HG02798 (cell line): ENCODE data around the gene LRP10.
"Not testable (repeated sequence)": the region's sequence is repeated elsewhere in the genome, so short reads cannot be mapped to it uniquely, and the experiment has no call there.

Source experiments
- ATAC-seq: cut with Tn5 transposase; IDR thresholded peaks from one replicate; pipeline ENCODE4 v1.9.1; 2021; ENCODE audit warnings: mild to moderate bottlenecking; ENCODE audit not compliant: unreplicated experiment, poor library complexity

The LRP10 gene

GRCh38 chr14:22871224-22872032, at the start of gene LRP10:
Gene LRP10 (plus strand): TSS chr14:22871740. CDS start chr14:22872304, 564 bp downstream.
- peak; percentile 86 for ATAC-seq

- ATAC-seq: no peak
Measured at GRCh38 chr14:22822016-22822570, 49.4 kb upstream of the LRP10 start.

- peak; percentile 47 for ATAC-seq
Measured at GRCh38 chr14:22822571-22823098, 48.9 kb upstream of the LRP10 start.

GRCh38 chr14:22824711-22825359, 46.7 kb upstream of the LRP10 start:
- no peak for ATAC-seq

GRCh38 chr14:22829076-22829660, 42.4 kb upstream of the LRP10 start:
- ATAC-seq: not testable (repeated sequence)

- peak; percentile 89 for ATAC-seq
Measured at GRCh38 chr14:22829661-22830442, 41.7 kb upstream of the LRP10 start, which contains the start of gene MRPL52. Gene MRPL52 (plus strand): TSS chr14:22829887. CDS start chr14:22829913, 26 bp downstream.

GRCh38 chr14:22830443-22831010, 41.0 kb upstream of the LRP10 start:
- ATAC-seq: no peak

- no peak for ATAC-seq
Measured at GRCh38 chr14:22835505-22835904, 36.0 kb upstream of the LRP10 start.

- no peak for ATAC-seq
Measured at GRCh38 chr14:22836301-22837113, 35.0 kb upstream of the LRP10 start, which contains the start of gene MMP14. Gene MMP14 (plus strand): TSS chr14:22836585. CDS start chr14:22836818, 233 bp downstream.

GRCh38 chr14:22837114-22837749, 34.3 kb upstream of the LRP10 start:
- ATAC-seq: no peak

- no peak for ATAC-seq
Measured at GRCh38 chr14:22837750-22838538, 33.6 kb upstream of the LRP10 start.

GRCh38 chr14:22838631-22839041, 32.9 kb upstream of the LRP10 start:
- no peak for ATAC-seq

GRCh38 chr14:22839159-22839779, 32.3 kb upstream of the LRP10 start:
- ATAC-seq: no peak

GRCh38 chr14:22841311-22841710, 30.2 kb upstream of the LRP10 start:
- no peak for ATAC-seq

- no peak for ATAC-seq
Measured at GRCh38 chr14:22841769-22842168, 29.8 kb upstream of the LRP10 start.

GRCh38 chr14:22842211-22843122, 29.1 kb upstream of the LRP10 start:
- no peak for ATAC-seq
